HFF-Myc (cell line): ENCODE results near the gene ENTHD1.

Experiments used
- DNase-seq: peaks from one replicate; pipeline ENCODE4 v3.0.0-alpha.2; 2011; ENCODE audit warnings: low read depth; ENCODE audit errors: extremely low read depth
- H3K4me3 ChIP-seq: replicated peaks from 2 replicates; pipeline ENCODE4 v1.5.1; 2011; ENCODE audit warnings: low read depth, mild to moderate bottlenecking, control low read depth, low read length
- TF ChIP-seq, protein P1 (sequence below): IDR thresholded peaks from 2 replicates; pipeline ENCODE4 v1.5.1; 2012; ENCODE audit warnings: mild to moderate bottlenecking, low read depth, low read length, control low read depth; ENCODE audit errors: missing control alignments

The ENTHD1 gene

DNA sequence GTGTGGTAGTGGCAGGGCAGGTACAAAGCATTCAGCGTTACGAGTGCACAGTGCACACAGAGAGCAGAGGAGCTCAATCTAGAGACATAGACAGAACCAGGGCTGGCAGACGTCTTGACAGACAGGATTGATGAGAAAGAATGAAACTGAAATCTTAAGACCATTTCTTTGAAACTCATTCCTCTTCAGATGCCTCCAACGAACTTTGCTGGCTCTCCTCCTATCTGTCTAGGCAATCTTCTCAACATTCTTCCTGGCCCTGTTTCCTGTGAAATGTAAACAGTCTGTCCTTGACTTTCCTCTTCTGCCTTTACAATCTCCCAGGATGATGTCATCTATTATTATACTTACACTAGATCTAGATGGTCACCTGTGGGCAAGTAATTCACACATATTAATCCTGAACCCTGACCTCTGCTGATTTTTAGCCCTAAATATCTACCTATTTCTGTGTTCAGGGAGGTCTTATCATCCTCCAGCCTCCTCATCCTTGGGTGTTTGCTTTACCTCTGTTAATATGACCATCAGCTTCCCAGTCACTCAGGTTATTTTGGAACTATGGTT lies 119.5 kb downstream of the ENTHD1 start:
- no peak overlapping the region for H3K4me3 ChIP-seq
- no peak for DNase-seq

DNA sequence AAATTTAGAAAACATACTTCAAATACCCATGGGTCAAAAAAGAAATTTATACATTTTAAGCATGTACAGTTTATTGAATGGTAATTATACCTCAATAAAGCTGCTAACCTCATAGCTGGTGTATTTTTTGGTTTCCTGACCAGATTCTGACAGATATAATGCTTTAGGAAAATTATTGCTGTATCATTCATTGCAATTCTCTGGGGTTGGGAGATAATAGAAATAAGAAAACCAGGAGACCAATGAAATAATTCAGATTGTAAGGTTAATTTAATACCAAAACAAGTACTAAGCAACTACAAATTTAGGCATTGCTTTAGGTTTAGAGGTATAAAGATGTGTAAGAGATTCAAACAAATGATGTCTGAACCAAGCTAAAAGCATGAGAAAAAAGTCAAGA lies 120.1 kb downstream of the ENTHD1 start:
- no peak for DNase-seq
- TF ChIP-seq, protein P1, sequence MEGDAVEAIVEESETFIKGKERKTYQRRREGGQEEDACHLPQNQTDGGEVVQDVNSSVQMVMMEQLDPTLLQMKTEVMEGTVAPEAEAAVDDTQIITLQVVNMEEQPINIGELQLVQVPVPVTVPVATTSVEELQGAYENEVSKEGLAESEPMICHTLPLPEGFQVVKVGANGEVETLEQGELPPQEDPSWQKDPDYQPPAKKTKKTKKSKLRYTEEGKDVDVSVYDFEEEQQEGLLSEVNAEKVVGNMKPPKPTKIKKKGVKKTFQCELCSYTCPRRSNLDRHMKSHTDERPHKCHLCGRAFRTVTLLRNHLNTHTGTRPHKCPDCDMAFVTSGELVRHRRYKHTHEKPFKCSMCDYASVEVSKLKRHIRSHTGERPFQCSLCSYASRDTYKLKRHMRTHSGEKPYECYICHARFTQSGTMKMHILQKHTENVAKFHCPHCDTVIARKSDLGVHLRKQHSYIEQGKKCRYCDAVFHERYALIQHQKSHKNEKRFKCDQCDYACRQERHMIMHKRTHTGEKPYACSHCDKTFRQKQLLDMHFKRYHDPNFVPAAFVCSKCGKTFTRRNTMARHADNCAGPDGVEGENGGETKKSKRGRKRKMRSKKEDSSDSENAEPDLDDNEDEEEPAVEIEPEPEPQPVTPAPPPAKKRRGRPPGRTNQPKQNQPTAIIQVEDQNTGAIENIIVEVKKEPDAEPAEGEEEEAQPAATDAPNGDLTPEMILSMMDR, result no peak
- H3K4me3 ChIP-seq, result no peak overlapping the region

More for the DNA sequence above, 119.5 kb downstream of the ENTHD1 start:
- TF ChIP-seq, protein P1, result no peak

GRCh38 chr22:39771486-39771885 lies 122.1 kb downstream of the ENTHD1 start:
- H3K4me3 ChIP-seq, result no peak overlapping the region
- no peak for DNase-seq
- TF ChIP-seq, protein P1, result no peak

DNA sequence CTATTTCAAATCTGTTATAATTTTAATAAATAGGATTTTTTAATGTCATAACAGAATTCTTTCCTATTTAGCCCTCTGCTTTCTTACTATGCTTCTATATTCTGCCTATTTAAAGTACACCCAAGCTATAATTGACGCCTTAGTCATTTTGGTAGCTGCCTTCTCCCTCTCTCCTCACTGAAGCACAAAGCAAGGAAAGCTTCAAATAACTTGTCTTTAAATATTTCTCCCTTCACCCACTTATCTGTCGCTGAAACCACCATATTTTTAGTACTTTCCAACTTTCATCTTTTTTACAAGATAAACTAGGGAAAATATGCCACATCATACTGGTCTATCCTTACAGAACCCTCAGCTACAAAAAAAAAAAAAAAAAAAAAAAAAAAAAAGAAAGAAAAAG lies 127.9 kb downstream of the ENTHD1 start:
- TF ChIP-seq, protein P1, result no peak
- H3K4me3 ChIP-seq, result no peak overlapping the region
- DNase-seq, result no peak

GRCh38 chr22:39765046-39765445 lies 128.5 kb downstream of the ENTHD1 start:
- TF ChIP-seq, protein P1, result no peak
- H3K4me3 ChIP-seq, result no peak overlapping the region
- no peak for DNase-seq

GRCh38 chr22:39763276-39763675 lies 130.3 kb downstream of the ENTHD1 start:
- TF ChIP-seq, protein P1, result no peak
- no peak for DNase-seq
- no peak overlapping the region for H3K4me3 ChIP-seq

GRCh38 chr22:39750759-39751158 lies 142.8 kb downstream of the ENTHD1 start:
- DNase-seq, result no peak

More at GRCh38 chr22:39750759-39751158, 142.8 kb downstream of the ENTHD1 start:
- TF ChIP-seq, protein P1, result no peak
- no peak overlapping the region for H3K4me3 ChIP-seq
